A549 (cell line): Measurements from ENCODE around the gene DSTN.

ENCODE experiments used
- CBX2 ChIP-seq: fragments of 200-600 bp; sonication (generic); IDR thresholded peaks from 2 replicates; pipeline ENCODE4 v1.6.1; 2016; ENCODE audit warnings: low read depth, mild to moderate bottlenecking, borderline replicate concordance
- CEBPB ChIP-seq, 2 experiments: fragments of >200 bp in 1 of 2; sonication (Bioruptor Twin) in 1 of 2; formaldehyde crosslinking in 1 of 2; IDR thresholded peaks; 2 replicates each; pipeline ENCODE4 v1.6.1; 2012 to 2016
- CTCF ChIP-seq: fragments of >200 bp; sonication (Bioruptor Twin); formaldehyde crosslinking; IDR thresholded peaks from 3 replicates; pipeline ENCODE4 v1.5.1; 2016
- EP300 ChIP-seq, 2 experiments: fragments of >200 bp; sonication (Bioruptor Twin); formaldehyde crosslinking; IDR thresholded peaks; 2 replicates in 1 of 2; 3 replicates in 1 of 2; pipeline ENCODE4 v1.6.1; 2016 to 2017
- KDM5A ChIP-seq: fragments of 200-600 bp; sonication (generic); IDR thresholded peaks from 2 replicates; pipeline ENCODE4 v1.6.1; 2016; ENCODE audit warnings: antibody characterized with exemption, mild to moderate bottlenecking
- NFE2L2 ChIP-seq: fragments of 150-350 bp; conservative IDR thresholded peaks from 2 replicates; pipeline ENCODE4 v1.6.1; 2014; ENCODE audit warnings: low read length
- POLR2A ChIP-seq: IDR thresholded peaks from 2 replicates; pipeline ENCODE4 v1.6.1; 2012; ENCODE audit warnings: mild to moderate bottlenecking, low read length
- RNF2 ChIP-seq: fragments of 200-600 bp; sonication (generic); IDR thresholded peaks from 2 replicates; pipeline ENCODE4 v1.6.1; 2016; ENCODE audit warnings: low read depth, mild to moderate bottlenecking, antibody characterized with exemption, moderate library complexity, borderline replicate concordance
- SMC3 ChIP-seq: fragments of >200 bp; sonication (Bioruptor Twin); formaldehyde crosslinking; IDR thresholded peaks from 3 replicates; pipeline ENCODE4 v1.6.1; 2018; ENCODE audit warnings: inconsistent platforms
- SREBF2 ChIP-seq: fragments of 450-650 bp; IDR thresholded peaks from 2 replicates; pipeline ENCODE4 v1.6.1; 2014; ENCODE audit warnings: mild to moderate bottlenecking, moderate library complexity
- TF ChIP-seq, protein P1 (sequence below): fragments of 200-600 bp; sonication (generic); IDR thresholded peaks from 2 replicates; pipeline ENCODE4 v1.6.1; 2016; ENCODE audit warnings: antibody characterized with exemption, mild to moderate bottlenecking, moderate library complexity

GRCh38 chr20:17571153-17571527 is 1.3 kb downstream of the DSTN start:
- no peak for TF ChIP-seq POLR2A
- TF ChIP-seq KDM5A: no peak
- no peak for TF ChIP-seq EP300 (IDR thresholded peaks at IDR 0.05)
- TF ChIP-seq CBX2: no peak
- TF ChIP-seq CTCF: no peak
- TF ChIP-seq CEBPB (IDR thresholded peaks at IDR 0.05): no peak
- no peak for TF ChIP-seq SMC3
- TF ChIP-seq, protein P1, sequence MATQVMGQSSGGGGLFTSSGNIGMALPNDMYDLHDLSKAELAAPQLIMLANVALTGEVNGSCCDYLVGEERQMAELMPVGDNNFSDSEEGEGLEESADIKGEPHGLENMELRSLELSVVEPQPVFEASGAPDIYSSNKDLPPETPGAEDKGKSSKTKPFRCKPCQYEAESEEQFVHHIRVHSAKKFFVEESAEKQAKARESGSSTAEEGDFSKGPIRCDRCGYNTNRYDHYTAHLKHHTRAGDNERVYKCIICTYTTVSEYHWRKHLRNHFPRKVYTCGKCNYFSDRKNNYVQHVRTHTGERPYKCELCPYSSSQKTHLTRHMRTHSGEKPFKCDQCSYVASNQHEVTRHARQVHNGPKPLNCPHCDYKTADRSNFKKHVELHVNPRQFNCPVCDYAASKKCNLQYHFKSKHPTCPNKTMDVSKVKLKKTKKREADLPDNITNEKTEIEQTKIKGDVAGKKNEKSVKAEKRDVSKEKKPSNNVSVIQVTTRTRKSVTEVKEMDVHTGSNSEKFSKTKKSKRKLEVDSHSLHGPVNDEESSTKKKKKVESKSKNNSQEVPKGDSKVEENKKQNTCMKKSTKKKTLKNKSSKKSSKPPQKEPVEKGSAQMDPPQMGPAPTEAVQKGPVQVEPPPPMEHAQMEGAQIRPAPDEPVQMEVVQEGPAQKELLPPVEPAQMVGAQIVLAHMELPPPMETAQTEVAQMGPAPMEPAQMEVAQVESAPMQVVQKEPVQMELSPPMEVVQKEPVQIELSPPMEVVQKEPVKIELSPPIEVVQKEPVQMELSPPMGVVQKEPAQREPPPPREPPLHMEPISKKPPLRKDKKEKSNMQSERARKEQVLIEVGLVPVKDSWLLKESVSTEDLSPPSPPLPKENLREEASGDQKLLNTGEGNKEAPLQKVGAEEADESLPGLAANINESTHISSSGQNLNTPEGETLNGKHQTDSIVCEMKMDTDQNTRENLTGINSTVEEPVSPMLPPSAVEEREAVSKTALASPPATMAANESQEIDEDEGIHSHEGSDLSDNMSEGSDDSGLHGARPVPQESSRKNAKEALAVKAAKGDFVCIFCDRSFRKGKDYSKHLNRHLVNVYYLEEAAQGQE: no peak
- no peak for TF ChIP-seq NFE2L2
- no peak for TF ChIP-seq RNF2
- no peak for TF ChIP-seq SREBF2
